Naive B cell (primary cell): ENCODE data around the gene GNL2. TPM values are rescaled to one million over a fixed set of nuclear protein-coding genes. Genes with fewer than 3 reads are reported as not detected.

Source experiments
- ATAC-seq, 2 donors: fragments of 150-1000 bp; cut with Tn5 transposase; 2 replicates each; pipeline ENCODE4 v1.10.0; 2021; ENCODE audit warnings: low read depth in 2 of 2, mild to moderate bottlenecking in 2 of 2, moderate library complexity in 2 of 2
- DNase-seq: peaks from one replicate; pipeline ENCODE4 v3.0.0; 2022
- H3K27ac Mint-ChIP-seq, 6 donors: one replicate each; pipeline ENCODE4 v1.8.0; 2020 to 2022; ENCODE audit warnings: mild to moderate bottlenecking in 6 of 6, mixed read lengths in 6 of 6, moderate library complexity in 5 of 6, inconsistent platforms in 2 of 6
- H3K27me3 Mint-ChIP-seq, 3 donors: one replicate each; pipeline ENCODE4 v1.8.0; 2021 to 2022; ENCODE audit warnings: mixed read lengths in 3 of 3, mild to moderate bottlenecking in 1 of 3
- H3K36me3 Mint-ChIP-seq, 2 donors: one replicate each; pipeline ENCODE4 v1.8.0; 2020 to 2022; ENCODE audit warnings: mixed read lengths in 2 of 2, inconsistent platforms in 1 of 2, mild to moderate bottlenecking in 1 of 2
- H3K4me1 Mint-ChIP-seq, 3 donors: one replicate each; pipeline ENCODE4 v1.8.0; 2020 to 2022; ENCODE audit warnings: mixed read lengths in 3 of 3, inconsistent platforms in 1 of 3, mild to moderate bottlenecking in 1 of 3, moderate library complexity in 1 of 3
- H3K4me3 Mint-ChIP-seq, 8 donors: one replicate each; pipeline ENCODE4 v1.8.0; 2020 to 2022; ENCODE audit warnings: mild to moderate bottlenecking in 8 of 8, mixed read lengths in 8 of 8, moderate library complexity in 8 of 8, inconsistent platforms in 2 of 8
- H3K9me3 Mint-ChIP-seq, 7 donors: one replicate each; pipeline ENCODE4 v1.8.0; 2020 to 2022; ENCODE audit warnings: mixed read lengths in 7 of 7, mild to moderate bottlenecking in 5 of 7, inconsistent platforms in 2 of 7, moderate library complexity in 1 of 7
- polyA plus RNA-seq, 6 donors: library from polyadenylated mRNA; unstranded; fragments of 300-500 nt; fragmentation: Illumina TruSeq; gene quantifications; one replicate each; pipeline ENCODE4 v1.2.3, GENCODE V29; 2021; ENCODE audit warnings: low read depth in 6 of 6

GNL2 gene
- 10 to 100 TPM; 38.1 to 57.6 (median 45.4) TPM for polyA plus RNA-seq

GRCh38 chr1:37595440-37596181 is at the start of gene GNL2:
Gene GNL2 (minus strand): TSS chr1:37595937. CDS start chr1:37595822, 115 bp downstream.
- ATAC-seq (peak; percentile 96 to 97), DNase-seq (peak; percentile 98)
- Mint-ChIP-seq H3K36me3 (peaks cover 5 to 6% of the 10 kb centered on the region in 2 donors), H3K9me3 (no peaks in the 10 kb centered on the region), H3K27me3 (peaks cover 0 to 5% (median 0%) of the 10 kb centered on the region in 3 donors), H3K4me1 (peaks cover 18 to 30% (median 19%) of the 10 kb centered on the region in 3 donors), H3K27ac (peak within 1 kb of the TSS; percentile 99 to 100 (median 99)), H3K4me3 (peak within 1 kb of the TSS; percentile 98 to 100 (median 100))

GRCh38 chr1:37641059-37641458 is 45.3 kb upstream of the GNL2 start:
- H3K27ac Mint-ChIP-seq = no peak overlapping the region
- ATAC-seq (no peak), DNase-seq (no peak)
- no peak overlapping the region for H3K4me3 Mint-ChIP-seq
- peaks cover 15 to 27% (median 27%) of the 10 kb centered on the region in 3 donors for H3K27me3 Mint-ChIP-seq
- no peaks in the 10 kb centered on the region for H3K4me1 Mint-ChIP-seq
- peaks cover 0 to 6% (median 0%) of the 10 kb centered on the region in 7 donors for H3K9me3 Mint-ChIP-seq
- H3K36me3 Mint-ChIP-seq = no peaks in the 10 kb centered on the region

GRCh38 chr1:37636435-37636834 is 40.7 kb upstream of the GNL2 start:
- Mint-ChIP-seq H3K36me3 (no peaks in the 10 kb centered on the region), H3K4me1 (peaks cover 4 to 16% (median 7%) of the 10 kb centered on the region in 3 donors), H3K27me3 (peaks cover 41 to 54% (median 52%) of the 10 kb centered on the region in 3 donors), H3K4me3 (no peak overlapping the region), H3K9me3 (peaks cover 0 to 2% (median 0%) of the 10 kb centered on the region in 7 donors), H3K27ac (no peak overlapping the region)
- no peak for DNase-seq
- no peak for ATAC-seq

DNA sequence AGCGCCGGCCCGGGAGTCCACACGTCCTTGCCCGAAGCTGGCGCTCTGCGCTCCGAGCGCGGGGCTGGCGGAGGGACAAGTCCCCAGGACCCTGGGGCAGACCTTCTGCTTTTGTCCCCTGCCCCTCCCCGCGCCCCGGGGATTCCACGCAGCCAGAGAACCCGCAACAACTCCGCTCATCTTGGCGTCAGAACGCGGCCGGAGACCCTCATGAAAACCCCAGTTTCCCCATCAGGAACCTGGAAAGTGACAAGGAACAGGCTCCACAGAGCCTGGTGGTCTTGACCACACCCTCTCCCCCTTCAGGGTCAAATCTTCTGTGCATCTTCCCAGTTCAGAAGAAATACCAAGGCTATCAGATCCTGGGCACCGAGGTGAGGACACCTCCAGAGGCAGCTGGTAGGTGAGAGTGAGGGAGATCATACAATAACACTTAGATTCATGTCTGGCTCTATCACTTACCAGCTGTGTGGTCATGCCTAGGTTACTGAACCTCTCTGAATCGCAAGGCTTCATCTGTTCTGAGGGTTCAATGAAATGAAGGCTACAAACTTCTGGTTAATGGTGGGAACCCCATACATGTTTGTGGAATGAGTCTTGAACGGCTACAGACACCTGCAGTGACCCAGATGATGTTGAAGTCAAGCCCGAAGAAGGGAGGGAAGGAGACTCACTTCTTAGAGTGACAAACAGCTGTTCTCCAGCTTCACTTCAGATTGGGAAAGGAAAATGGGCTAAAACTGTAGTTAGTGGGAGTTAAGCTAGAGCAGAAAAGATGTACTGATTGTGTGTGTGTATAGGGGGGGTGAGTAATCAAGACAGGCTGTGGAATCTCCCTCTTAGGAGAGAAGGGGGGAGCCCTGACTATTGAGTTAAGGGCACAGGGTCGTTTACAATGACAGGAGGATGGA is 39.5 kb upstream of the GNL2 start:
- Mint-ChIP-seq H3K27ac (no peak overlapping the region), H3K4me1 (peaks cover 4 to 16% (median 7%) of the 10 kb centered on the region in 3 donors)

GRCh38 chr1:37634244-37634991 is 38.7 kb upstream of the GNL2 start, which contains the start of gene RSPO1:
Gene RSPO1 (minus strand): TSS chr1:37634892. CDS start chr1:37629661, 5,231 bp downstream.
- peak within 1 kb of the TSS in 7 of 8 donors; percentile 53 to 84 (median 68) for H3K4me3 Mint-ChIP-seq
- peaks cover 4 to 16% (median 7%) of the 10 kb centered on the region in 3 donors for H3K4me1 Mint-ChIP-seq
- ATAC-seq (peak; percentile 23 to 28), DNase-seq (no peak)
- peaks cover 61 to 74% (median 72%) of the 10 kb centered on the region in 3 donors for H3K27me3 Mint-ChIP-seq
- H3K9me3 Mint-ChIP-seq = peaks cover 0 to 2% (median 0%) of the 10 kb centered on the region in 7 donors
- no peaks in the 10 kb centered on the region for H3K36me3 Mint-ChIP-seq
- H3K27ac Mint-ChIP-seq = peak within 1 kb of the TSS in 1 of 6 donors; percentile 47

More for the DNA sequence above, 39.5 kb upstream of the GNL2 start:
- H3K4me3 Mint-ChIP-seq = peak overlapping the region in 7 of 8 donors; percentile 23 to 84 (median 66)
- ATAC-seq (no peak), DNase-seq (no peak)
- peaks cover 0 to 2% (median 0%) of the 10 kb centered on the region in 7 donors for H3K9me3 Mint-ChIP-seq
- peaks cover 52 to 66% (median 64%) of the 10 kb centered on the region in 3 donors for H3K27me3 Mint-ChIP-seq
- no peaks in the 10 kb centered on the region for H3K36me3 Mint-ChIP-seq

GRCh38 chr1:37633938-37634243 is 38.2 kb upstream of the GNL2 start:
- Mint-ChIP-seq H3K9me3 (peaks cover 0 to 2% (median 0%) of the 10 kb centered on the region in 7 donors), H3K4me3 (peak overlapping the region in 5 of 8 donors; percentile 34 to 68 (median 62)), H3K4me1 (peaks cover 4 to 16% (median 7%) of the 10 kb centered on the region in 3 donors), H3K36me3 (no peaks in the 10 kb centered on the region), H3K27ac (no peak overlapping the region), H3K27me3 (peaks cover 66 to 78% (median 77%) of the 10 kb centered on the region in 3 donors)
- no peak for DNase-seq
- no peak for ATAC-seq

- peaks cover 4 to 16% (median 7%) of the 10 kb centered on the region in 3 donors for H3K4me1 Mint-ChIP-seq
- DNase-seq (no peak), ATAC-seq (no peak)
- H3K4me3 Mint-ChIP-seq = peak overlapping the region in 7 of 8 donors; percentile 37 to 72 (median 49)
- H3K27ac Mint-ChIP-seq = peak overlapping the region in 1 of 6 donors; percentile 47
- peaks cover 72 to 83% (median 73%) of the 10 kb centered on the region in 3 donors for H3K27me3 Mint-ChIP-seq
- no peaks in the 10 kb centered on the region for H3K36me3 Mint-ChIP-seq
- peaks cover 0 to 2% (median 0%) of the 10 kb centered on the region in 7 donors for H3K9me3 Mint-ChIP-seq
These were observed 37.6 kb upstream of the GNL2 start for GRCh38 chr1:37633040-37633937.

- H3K4me1 Mint-ChIP-seq = peaks cover 4 to 16% (median 7%) of the 10 kb centered on the region in 3 donors
- no peaks in the 10 kb centered on the region for H3K36me3 Mint-ChIP-seq
- H3K27ac Mint-ChIP-seq = no peak overlapping the region
- H3K27me3 Mint-ChIP-seq = peaks cover 69 to 87% (median 86%) of the 10 kb centered on the region in 3 donors
- H3K9me3 Mint-ChIP-seq = peaks cover 0 to 1% (median 0%) of the 10 kb centered on the region in 7 donors
- no peak for ATAC-seq
- no peak overlapping the region for H3K4me3 Mint-ChIP-seq
- DNase-seq = no peak
These were observed 35.3 kb upstream of the GNL2 start for GRCh38 chr1:37631036-37631435.

DNA sequence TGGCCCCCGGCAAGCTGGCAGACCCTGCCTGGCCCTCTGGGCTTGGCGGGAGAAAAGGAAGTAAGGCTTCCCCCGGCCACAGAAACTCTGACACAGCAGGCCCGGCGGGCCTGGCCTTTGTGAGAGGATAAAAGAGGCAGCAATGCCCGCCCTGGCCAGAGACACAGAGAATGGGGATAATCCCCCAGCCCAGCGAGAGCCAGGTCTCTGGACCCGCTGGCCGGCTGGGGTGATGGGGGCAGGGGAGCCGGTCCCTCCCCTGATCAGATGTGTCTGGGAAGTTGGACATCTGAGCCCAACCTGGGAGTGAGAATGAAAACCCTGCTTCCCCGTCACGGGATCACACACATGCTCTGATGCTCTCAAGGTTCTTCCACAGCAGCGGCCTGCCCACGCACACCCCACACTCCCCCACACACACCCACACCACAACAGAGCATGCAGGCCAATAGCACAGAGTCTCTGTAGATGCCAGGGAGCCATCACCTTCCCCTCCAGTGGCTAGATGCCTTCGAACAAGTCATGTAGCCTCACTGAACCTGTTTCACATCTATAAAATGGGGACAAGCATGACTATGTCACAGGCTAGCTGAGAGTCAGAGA is 34.8 kb upstream of the GNL2 start:
- no peak for DNase-seq
- H3K27me3 Mint-ChIP-seq = peaks cover 64 to 84% (median 84%) of the 10 kb centered on the region in 3 donors
- peaks cover 0 to 1% (median 0%) of the 10 kb centered on the region in 7 donors for H3K9me3 Mint-ChIP-seq
- H3K36me3 Mint-ChIP-seq = no peaks in the 10 kb centered on the region
- ATAC-seq = no peak
- H3K4me3 Mint-ChIP-seq = no peak overlapping the region
- peaks cover 4 to 16% (median 7%) of the 10 kb centered on the region in 3 donors for H3K4me1 Mint-ChIP-seq
- H3K27ac Mint-ChIP-seq = no peak overlapping the region

GRCh38 chr1:37629726-37630425 is 34.1 kb upstream of the GNL2 start:
- ATAC-seq = no peak
- DNase-seq = no peak
- Mint-ChIP-seq H3K27ac (no peak overlapping the region), H3K9me3 (peaks cover 0 to 1% (median 0%) of the 10 kb centered on the region in 7 donors), H3K4me1 (peaks cover 4 to 11% (median 7%) of the 10 kb centered on the region in 3 donors), H3K4me3 (no peak overlapping the region), H3K36me3 (no peaks in the 10 kb centered on the region), H3K27me3 (peaks cover 64 to 84% (median 84%) of the 10 kb centered on the region in 3 donors)

DNA sequence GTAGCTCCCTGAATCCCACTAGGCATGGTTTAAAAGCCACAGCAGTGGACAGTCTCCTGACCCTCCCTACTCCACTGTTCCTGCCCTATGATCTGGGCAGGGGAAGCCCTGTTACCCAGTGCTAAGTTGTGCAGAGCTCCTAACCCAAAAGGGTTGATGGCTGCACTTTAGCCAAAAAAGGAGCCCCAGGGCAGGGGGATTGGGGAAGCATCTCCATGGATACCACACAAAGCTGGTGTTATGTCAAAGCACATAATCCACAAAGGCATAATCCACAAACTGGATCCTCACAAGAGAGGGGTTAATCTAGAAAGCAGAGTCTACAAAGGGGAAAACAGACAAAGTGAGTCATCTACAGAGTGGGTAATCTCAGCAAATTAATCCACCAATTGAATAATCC is 33.3 kb upstream of the GNL2 start:
- DNase-seq (no peak), ATAC-seq (no peak)
- H3K27me3 Mint-ChIP-seq = peaks cover 69 to 91% (median 85%) of the 10 kb centered on the region in 3 donors
- no peak overlapping the region for H3K27ac Mint-ChIP-seq
- peaks cover 1 to 9% (median 7%) of the 10 kb centered on the region in 3 donors for H3K4me1 Mint-ChIP-seq
- no peaks in the 10 kb centered on the region for H3K36me3 Mint-ChIP-seq
- peak overlapping the region in 1 of 8 donors; percentile 19 for H3K4me3 Mint-ChIP-seq
- peaks cover 0 to 1% (median 0%) of the 10 kb centered on the region in 7 donors for H3K9me3 Mint-ChIP-seq
